ENCODE measurements around the gene ADGRD2. TPM values are rescaled to one million over a fixed set of nuclear protein-coding genes. Genes with fewer than 3 reads are reported as not detected.

The ADGRD2 gene
- total RNA-seq, 1 donor from 2014 or later, result 0.31 TPM

DNA sequence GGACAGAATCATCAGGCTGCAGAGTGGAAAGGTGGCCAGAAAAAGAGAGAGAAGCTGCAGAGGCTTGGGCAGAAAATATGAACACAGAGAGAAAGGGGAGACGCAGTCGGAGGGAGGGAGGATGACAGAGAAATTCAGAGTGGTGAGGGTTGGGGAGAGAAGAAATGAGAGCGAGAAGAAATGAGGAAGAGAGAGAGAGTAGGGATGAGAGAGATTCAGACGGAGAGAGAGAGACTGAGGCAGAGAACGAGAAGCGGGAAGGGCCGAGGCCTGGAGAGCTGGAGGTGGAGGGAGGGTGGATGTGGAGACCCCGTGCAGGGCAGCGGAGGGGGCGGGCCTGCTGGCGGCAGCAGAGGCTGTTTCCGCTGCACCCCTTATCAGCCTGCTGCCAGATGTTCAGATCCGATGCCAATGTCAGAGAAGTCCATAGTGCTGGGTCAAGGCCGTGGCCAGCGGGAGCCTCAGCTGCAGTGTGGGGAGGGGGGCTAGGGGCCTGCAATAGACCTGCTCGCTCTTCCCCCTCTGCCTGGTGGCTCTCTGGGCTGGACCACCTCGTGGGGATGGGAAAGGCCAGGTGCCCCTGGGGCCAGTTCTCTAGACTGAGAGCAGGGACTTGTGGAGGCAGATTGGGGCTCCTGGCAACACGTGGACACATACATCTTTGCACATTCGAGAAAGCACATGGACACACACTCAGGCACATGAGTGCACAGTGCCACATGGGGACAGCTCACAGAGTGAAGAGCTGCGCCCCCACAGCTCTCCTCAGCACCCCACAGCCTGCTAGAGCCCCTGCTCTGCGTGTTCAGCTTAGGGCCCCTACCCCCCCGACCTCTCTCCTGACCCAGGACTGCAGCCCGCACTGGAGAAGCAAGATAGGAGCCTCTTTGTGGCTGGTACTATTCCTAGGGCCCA lies 61.9 kb downstream of the ADGRD2 start:
- no peak overlapping the region for H3K4me3 Mint-ChIP-seq
- TF ChIP-seq, protein P1, sequence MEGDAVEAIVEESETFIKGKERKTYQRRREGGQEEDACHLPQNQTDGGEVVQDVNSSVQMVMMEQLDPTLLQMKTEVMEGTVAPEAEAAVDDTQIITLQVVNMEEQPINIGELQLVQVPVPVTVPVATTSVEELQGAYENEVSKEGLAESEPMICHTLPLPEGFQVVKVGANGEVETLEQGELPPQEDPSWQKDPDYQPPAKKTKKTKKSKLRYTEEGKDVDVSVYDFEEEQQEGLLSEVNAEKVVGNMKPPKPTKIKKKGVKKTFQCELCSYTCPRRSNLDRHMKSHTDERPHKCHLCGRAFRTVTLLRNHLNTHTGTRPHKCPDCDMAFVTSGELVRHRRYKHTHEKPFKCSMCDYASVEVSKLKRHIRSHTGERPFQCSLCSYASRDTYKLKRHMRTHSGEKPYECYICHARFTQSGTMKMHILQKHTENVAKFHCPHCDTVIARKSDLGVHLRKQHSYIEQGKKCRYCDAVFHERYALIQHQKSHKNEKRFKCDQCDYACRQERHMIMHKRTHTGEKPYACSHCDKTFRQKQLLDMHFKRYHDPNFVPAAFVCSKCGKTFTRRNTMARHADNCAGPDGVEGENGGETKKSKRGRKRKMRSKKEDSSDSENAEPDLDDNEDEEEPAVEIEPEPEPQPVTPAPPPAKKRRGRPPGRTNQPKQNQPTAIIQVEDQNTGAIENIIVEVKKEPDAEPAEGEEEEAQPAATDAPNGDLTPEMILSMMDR (conservative IDR thresholded peaks at IDR 0.05), result no peak
- peaks cover 16% of the 10 kb centered on the region for H3K4me1 Mint-ChIP-seq (ENCODE audit: unreplicated experiment)
- H3K27me3 Mint-ChIP-seq, result peaks cover 6% of the 10 kb centered on the region
- DNase-seq (ENCODE audit: extremely low spot score, unreplicated experiment), result no peak
- no peaks in the 10 kb centered on the region for H3K9me3 Mint-ChIP-seq
- H3K27ac Mint-ChIP-seq, result peak overlapping the region; percentile 39
- no peaks in the 10 kb centered on the region for H3K36me3 Mint-ChIP-seq

DNA sequence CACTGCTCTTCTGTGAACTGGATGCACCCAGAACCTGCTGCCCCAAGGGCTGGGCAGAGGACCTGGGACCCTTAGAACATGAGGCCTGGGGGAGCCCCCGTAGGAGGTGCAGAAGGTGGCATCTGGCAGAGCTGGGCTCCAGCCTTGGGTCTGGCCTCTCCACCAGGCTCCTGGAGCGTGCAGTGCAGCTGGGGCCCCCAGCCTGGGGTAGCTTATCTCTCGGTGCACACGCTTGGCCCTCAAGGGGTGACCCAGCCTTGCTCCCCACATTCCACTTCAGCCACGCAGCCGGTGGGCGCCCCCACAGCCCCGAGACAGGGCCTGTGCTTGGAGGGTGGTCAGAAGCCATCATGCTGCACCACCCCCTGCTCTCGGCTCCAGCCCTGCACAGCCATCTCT lies 62.6 kb downstream of the ADGRD2 start:
- H3K36me3 Mint-ChIP-seq, result no peaks in the 10 kb centered on the region
- TF ChIP-seq, protein P1 (conservative IDR thresholded peaks at IDR 0.05), result no peak
- H3K27me3 Mint-ChIP-seq, result peaks cover 6% of the 10 kb centered on the region
- H3K4me3 Mint-ChIP-seq, result no peak overlapping the region
- H3K27ac Mint-ChIP-seq, result no peak overlapping the region
- no peaks in the 10 kb centered on the region for H3K9me3 Mint-ChIP-seq
- no peak for DNase-seq (ENCODE audit: extremely low spot score, unreplicated experiment)
- H3K4me1 Mint-ChIP-seq (ENCODE audit: unreplicated experiment), result peaks cover 20% of the 10 kb centered on the region

DNA sequence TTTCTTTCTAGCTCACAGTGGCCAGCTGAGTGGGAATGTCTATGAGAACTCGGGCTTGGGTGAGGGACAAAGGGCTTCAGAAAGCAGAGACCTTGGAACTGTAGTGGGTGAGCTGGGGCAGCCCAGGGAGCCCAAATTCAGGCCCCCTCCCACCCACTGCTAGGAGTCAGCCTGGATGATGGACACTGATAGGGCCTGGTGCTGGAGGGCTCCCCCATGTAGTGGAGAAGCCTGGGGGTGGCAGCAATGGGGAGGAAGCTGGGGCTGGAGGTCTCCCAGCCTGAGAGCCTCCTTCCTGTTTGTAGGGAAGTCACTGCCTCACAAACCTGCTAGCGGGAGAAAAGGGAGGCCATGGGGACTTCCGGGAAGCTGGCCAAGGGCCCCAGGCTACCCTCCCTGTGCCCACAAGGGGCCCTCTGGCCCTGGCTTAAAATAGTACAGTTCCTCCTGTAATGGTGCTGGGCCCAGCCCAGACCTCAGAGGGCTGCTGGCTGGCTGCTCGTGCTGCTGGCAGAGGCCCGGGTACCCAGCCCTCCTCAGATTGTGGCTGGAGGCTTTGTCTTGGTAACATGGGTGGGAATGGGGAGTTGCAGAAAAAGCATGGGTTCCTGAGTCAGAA lies 63.2 kb downstream of the ADGRD2 start:
- Mint-ChIP-seq H3K4me1 (ENCODE audit: unreplicated experiment) (peaks cover 21% of the 10 kb centered on the region), H3K27me3 (peaks cover 6% of the 10 kb centered on the region), H3K9me3 (no peaks in the 10 kb centered on the region), H3K27ac (no peak overlapping the region), H3K36me3 (no peaks in the 10 kb centered on the region), H3K4me3 (no peak overlapping the region)
- DNase-seq (ENCODE audit: extremely low spot score, unreplicated experiment), result no peak
- TF ChIP-seq, protein P1 (conservative IDR thresholded peaks at IDR 0.05), result no peak

DNA sequence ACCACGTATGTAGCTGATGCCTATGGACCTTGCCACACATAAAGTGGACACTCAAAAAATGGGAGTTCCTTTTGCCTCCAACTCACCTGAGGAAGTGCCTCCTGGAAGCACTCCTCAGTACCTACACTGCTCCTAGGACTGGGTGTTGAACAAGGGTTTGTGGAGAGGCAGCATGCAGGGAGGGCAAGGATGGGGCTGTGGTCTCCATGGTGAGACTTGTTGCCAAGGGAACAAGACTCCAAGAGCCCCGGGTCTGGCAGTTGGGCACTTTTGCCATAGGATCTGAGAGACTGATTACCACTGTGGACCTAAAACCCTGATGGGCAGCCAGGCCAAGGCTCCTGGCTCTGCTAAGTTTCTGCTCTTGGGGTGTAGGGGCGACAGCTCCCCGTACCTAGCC lies 63.9 kb downstream of the ADGRD2 start:
- no peak for DNase-seq (ENCODE audit: extremely low spot score, unreplicated experiment)
- Mint-ChIP-seq H3K4me3 (no peak overlapping the region), H3K9me3 (no peaks in the 10 kb centered on the region), H3K27ac (no peak overlapping the region), H3K4me1 (ENCODE audit: unreplicated experiment) (peaks cover 21% of the 10 kb centered on the region), H3K36me3 (no peaks in the 10 kb centered on the region), H3K27me3 (peaks cover 6% of the 10 kb centered on the region)
- TF ChIP-seq, protein P1 (conservative IDR thresholded peaks at IDR 0.05), result no peak

DNA sequence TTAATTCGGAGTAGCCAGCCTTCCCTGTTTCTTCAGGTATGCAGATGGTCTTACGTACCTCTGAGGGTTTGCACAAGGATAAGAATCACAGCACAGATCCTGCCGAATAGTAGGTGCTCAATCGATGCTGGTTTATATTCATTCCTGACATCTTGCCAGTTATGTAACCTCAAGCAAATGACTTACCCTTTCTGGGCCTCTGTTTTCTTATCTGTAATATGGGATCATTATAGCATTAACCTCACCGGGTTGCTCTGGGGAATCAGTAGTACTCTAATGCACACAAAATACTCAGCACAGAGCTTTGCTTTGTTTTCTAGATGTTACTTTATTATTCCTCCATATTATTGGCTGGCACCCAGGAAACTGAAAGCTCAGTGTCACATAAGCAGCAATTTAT lies 64.6 kb downstream of the ADGRD2 start:
- no peak overlapping the region for H3K27ac Mint-ChIP-seq
- TF ChIP-seq, protein P1 (conservative IDR thresholded peaks at IDR 0.05), result no peak

More for the DNA sequence above, 64.6 kb downstream of the ADGRD2 start:
- Mint-ChIP-seq H3K4me3 (no peak overlapping the region), H3K27me3 (peaks cover 6% of the 10 kb centered on the region), H3K4me1 (ENCODE audit: unreplicated experiment) (peaks cover 22% of the 10 kb centered on the region), H3K36me3 (no peaks in the 10 kb centered on the region), H3K9me3 (no peaks in the 10 kb centered on the region)
- DNase-seq (ENCODE audit: extremely low spot score, unreplicated experiment), result no peak

Measured in type B pancreatic cell (in vitro differentiated cells).